ENCODE results near the gene ALG9. TPM values are rescaled to one million over a fixed set of nuclear protein-coding genes. Genes with fewer than 3 reads are reported as not detected.

The ALG9 gene
- total and polyA plus RNA-seq, 2 of the 4 experiments (the other 2 are of a cell fraction): 20.7 to 35.7 TPM

DNA sequence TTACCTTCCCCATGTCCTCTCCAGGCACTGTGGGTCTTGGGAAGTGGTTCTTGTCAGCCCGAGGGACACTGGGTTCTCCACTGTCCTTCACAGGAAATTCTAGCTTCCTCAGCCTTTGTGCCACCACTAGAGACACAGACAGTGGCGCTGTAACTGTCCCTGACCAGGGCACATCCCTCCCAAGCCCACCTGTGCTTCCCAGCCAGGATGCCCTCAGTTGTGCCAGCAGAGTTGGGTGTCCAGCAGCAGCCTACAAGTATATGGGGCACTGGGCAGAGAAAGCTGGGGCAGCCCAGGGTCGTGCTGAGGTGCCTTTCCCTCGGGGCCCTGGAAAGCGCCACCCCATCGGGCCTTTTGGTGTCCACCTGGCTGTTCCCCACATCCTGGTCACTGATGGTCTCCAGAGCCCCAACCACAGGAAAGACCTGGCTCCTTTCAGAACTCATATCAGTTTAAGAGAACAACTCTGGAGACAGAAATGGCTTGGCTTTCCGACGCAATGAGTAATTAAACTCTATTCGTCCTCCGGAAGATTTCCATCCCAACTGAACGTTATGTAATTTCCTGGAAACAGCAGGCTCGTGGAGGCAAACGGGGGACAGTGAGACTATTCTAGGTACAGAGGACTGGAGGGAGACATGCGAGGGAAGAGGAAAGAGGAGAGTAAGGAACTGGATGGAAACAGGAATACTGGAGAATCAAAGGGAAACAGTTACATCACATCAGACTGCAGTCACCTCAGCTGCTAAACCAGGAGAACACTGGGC is 133.8 kb downstream of the ALG9 start:
- WGBS, 2 experiments (ENCODE audit: extremely low coverage in 2 of 2, insufficient read length in 1 of 2): 30% methylated on average over 3 of the region's 14 CpGs; no CpG with 5 or more reads in 1 of the 2 experiments
- 0 out of 2 replicates have a peak overlapping the region, but pooled peaks have one; percentile 20 for H3K9ac ChIP-seq (ENCODE audit: low read depth, low read length)

More for the DNA sequence above, 133.8 kb downstream of the ALG9 start:
- Histone ChIP-seq H2BK15ac (ENCODE audit: low read depth, low read length) (peak overlapping the region; percentile 96; the same call in 2 of the 3 replicates), H2BK20ac (ENCODE audit: low read depth, low read length) (peak overlapping the region; percentile 49), H3K4ac (ENCODE audit: low read depth, low read length) (peak overlapping the region; percentile 99), H3K4me2 (ENCODE audit: low read depth, low read length) (no peak overlapping the region), H2AK5ac (ENCODE audit: low read depth, low read length) (peak overlapping the region; percentile 85; the same call in 1 of the 2 replicates), H3K9me1 (ENCODE audit: insufficient read depth, low read length) (peaks cover 41% of the 10 kb centered on the region), H3K14ac (replicated peaks; ENCODE audit: low read depth, low read length) (peak overlapping the region; percentile 98), H3K27me3 (ENCODE audit: control insufficient read depth, insufficient read depth, low read length) (no peaks in the 10 kb centered on the region), H3K79me1 (ENCODE audit: low read depth in 1 of 2, low read length in 2 of 2) (peaks cover 15 to 58% of the 10 kb centered on the region in 2 experiments), H4K5ac (ENCODE audit: low read depth, low read length) (peak overlapping the region; percentile 60), H2AFZ (replicated peaks; ENCODE audit: low read length, poor library complexity) (peak overlapping the region; percentile 24), H3K4me3 (ENCODE audit: insufficient read depth, low read depth, low read length) (no peak overlapping the region), H4K91ac (ENCODE audit: insufficient read depth, low read depth, low read length) (peak overlapping the region; percentile 80), H4K20me1 (ENCODE audit: insufficient read depth, low read length) (no peaks in the 10 kb centered on the region), H2BK120ac (ENCODE audit: low read depth, low read length) (peak overlapping the region; percentile 98), H3K4me1 (ENCODE audit: control insufficient read depth, insufficient read depth, low read length) (peaks cover 51% of the 10 kb centered on the region), H2BK5ac (ENCODE audit: low read depth, low read length, poor library complexity, severe bottlenecking) (peak overlapping the region; percentile 96), H3K23ac (ENCODE audit: low read depth, low read length) (peak overlapping the region; percentile 97), H3K9me3 (ENCODE audit: control insufficient read depth, insufficient read depth, low read length) (no peaks in the 10 kb centered on the region), H3K18ac (ENCODE audit: low read depth, low read length) (peak overlapping the region; percentile 14), H2AK9ac (replicated peaks; ENCODE audit: low read depth, low read length, poor library complexity) (peak overlapping the region; percentile 70), H4K8ac (ENCODE audit: low read depth in 2 of 2, low read length in 2 of 2) (peak overlapping the region; percentile 45 to 99; a peak in 3 of 4 replicates), H3K56ac (ENCODE audit: extremely low read depth, insufficient read depth, low read length) (no peak overlapping the region), H3K27ac (ENCODE audit: insufficient read depth, low read length) (peak overlapping the region; percentile 96), H3K36me3 (ENCODE audit: control insufficient read depth, insufficient read depth, low read length) (peaks cover 17% of the 10 kb centered on the region)
- POLR2A ChIA-PET (ENCODE audit: unreplicated experiment): interaction anchor here (0.6 kb wide), 1 partner anchor 8 kb away, joined by 3 read pairs; no protein-coding TSS in a partner anchor
- BruUV-seq (replicated peaks): no TSS peak
- no peak for ATAC-seq (ENCODE audit: low read depth)
- in situ Hi-C loops (cut with MboI; ENCODE audit: low sequenced_read_pairs) (no loop called here), dilution Hi-C loops (cut with HindIII; ENCODE audit: low sequenced_read_pairs, unreplicated experiment) (no loop called here), intact Hi-C loops (cut with micrococcal nuclease) (no loop called here)
- CTCF ChIA-PET: no interaction called here
- no peak for DNase-seq
- TF ChIP-seq RAD21 (IDR thresholded peaks at IDR 0.05; ENCODE audit: low read length): no peak
- no peak for TF ChIP-seq SMC3 (IDR thresholded peaks at IDR 0.05; ENCODE audit: low read depth, low read length)
- TF ChIP-seq, protein P1, sequence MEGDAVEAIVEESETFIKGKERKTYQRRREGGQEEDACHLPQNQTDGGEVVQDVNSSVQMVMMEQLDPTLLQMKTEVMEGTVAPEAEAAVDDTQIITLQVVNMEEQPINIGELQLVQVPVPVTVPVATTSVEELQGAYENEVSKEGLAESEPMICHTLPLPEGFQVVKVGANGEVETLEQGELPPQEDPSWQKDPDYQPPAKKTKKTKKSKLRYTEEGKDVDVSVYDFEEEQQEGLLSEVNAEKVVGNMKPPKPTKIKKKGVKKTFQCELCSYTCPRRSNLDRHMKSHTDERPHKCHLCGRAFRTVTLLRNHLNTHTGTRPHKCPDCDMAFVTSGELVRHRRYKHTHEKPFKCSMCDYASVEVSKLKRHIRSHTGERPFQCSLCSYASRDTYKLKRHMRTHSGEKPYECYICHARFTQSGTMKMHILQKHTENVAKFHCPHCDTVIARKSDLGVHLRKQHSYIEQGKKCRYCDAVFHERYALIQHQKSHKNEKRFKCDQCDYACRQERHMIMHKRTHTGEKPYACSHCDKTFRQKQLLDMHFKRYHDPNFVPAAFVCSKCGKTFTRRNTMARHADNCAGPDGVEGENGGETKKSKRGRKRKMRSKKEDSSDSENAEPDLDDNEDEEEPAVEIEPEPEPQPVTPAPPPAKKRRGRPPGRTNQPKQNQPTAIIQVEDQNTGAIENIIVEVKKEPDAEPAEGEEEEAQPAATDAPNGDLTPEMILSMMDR (conservative IDR thresholded peaks at IDR 0.05; ENCODE audit: low read depth, low read length): no peak
- no peak for TF ChIP-seq MAFK (IDR thresholded peaks at IDR 0.05; ENCODE audit: low read depth, low read length)
- no peak for TF ChIP-seq CEBPB (IDR thresholded peaks at IDR 0.05; ENCODE audit: low read depth, low read length)
